WTC11 (cell line): Measurements from ENCODE around the gene LRIT3. TPM values are rescaled to one million over a fixed set of nuclear protein-coding genes. Genes with fewer than 3 reads are reported as not detected.
A peak's percentile ranks its signal among the peaks of the same experiment; 100 is the strongest.

Source experiments
- ATAC-seq: fragments of 200-7000 bp; cut with Tn5 transposase; 2 replicates; pipeline ENCODE4 v1.10.0; 2021; ENCODE audit warnings: mild to moderate bottlenecking, moderate library complexity
- Bru-seq: library from RNA; stranded (reverse); fragments of 400-500 nt; gene quantifications from one replicate; lab custom pipeline; 2021; lab: Mats Ljungman, UMichigan
- CTCF ChIA-PET: fragments of 300-600 bp; sonication (Branson Sonifier 250); formaldehyde crosslinking; loops from one replicate; lab custom pipeline; 2021; ENCODE audit warnings: antibody characterized with exemption; lab: Charles Lee
- POLR2A ChIA-PET: fragments of 350-600 bp; sonication (Branson Sonifier 250); formaldehyde crosslinking; loops from one replicate; lab custom pipeline; 2021; ENCODE audit warnings: antibody characterized with exemption; lab: Charles Lee
- DNase-seq: peaks from one replicate; pipeline ENCODE4 v3.0.0; 2021; ENCODE audit warnings: low spot score
- H3K27ac Mint-ChIP-seq: 2 replicates; pipeline ENCODE4 v1.8.0; 2021; ENCODE audit warnings: mixed read lengths
- H3K27me3 Mint-ChIP-seq: 2 replicates; pipeline ENCODE4 v1.8.0; 2021; ENCODE audit warnings: low read depth, mild to moderate bottlenecking, moderate library complexity, mixed read lengths
- H3K36me3 Mint-ChIP-seq: 2 replicates; pipeline ENCODE4 v1.8.0; 2021; ENCODE audit warnings: mixed read lengths
- H3K4me1 Mint-ChIP-seq: 2 replicates; pipeline ENCODE4 v1.8.0; 2022; ENCODE audit warnings: mixed read lengths
- H3K4me3 Mint-ChIP-seq: 2 replicates; pipeline ENCODE4 v1.8.0; 2021; ENCODE audit warnings: mild to moderate bottlenecking, moderate library complexity, mixed read lengths
- H3K9me3 Mint-ChIP-seq: 2 replicates; pipeline ENCODE4 v1.8.0; 2021; ENCODE audit warnings: mixed read lengths
- CBFB ChIP-seq: sonication (generic); formaldehyde crosslinking; IDR thresholded peaks from 2 replicates; pipeline ENCODE4 v1.8.1; 2022; ENCODE audit warnings: mild to moderate bottlenecking, low read depth, missing genetic modification reagents
- CREM ChIP-seq: sonication (generic); formaldehyde crosslinking; IDR thresholded peaks from 2 replicates; pipeline ENCODE4 v1.8.1; 2022; ENCODE audit warnings: mild to moderate bottlenecking, missing genetic modification reagents, moderate library complexity
- E2F1 ChIP-seq: sonication (generic); formaldehyde crosslinking; IDR thresholded peaks from 2 replicates; pipeline ENCODE4 v1.8.0; 2022; ENCODE audit warnings: mild to moderate bottlenecking, missing genetic modification reagents
- ESRRA ChIP-seq: sonication (generic); formaldehyde crosslinking; IDR thresholded peaks from 2 replicates; pipeline ENCODE4 v1.8.1; 2022; ENCODE audit warnings: mild to moderate bottlenecking, missing genetic modification reagents, borderline replicate concordance
- GRHL2 ChIP-seq: fragments of 250-450 bp; sonication (Bioruptor Pico); IDR thresholded peaks from 2 replicates; pipeline ENCODE4 v1.8.0; 2022; ENCODE audit warnings: mild to moderate bottlenecking, moderate library complexity; ENCODE audit not compliant: insufficient replicate concordance, severe bottlenecking
- GTF2I ChIP-seq: fragments of 250-450 bp; sonication (Bioruptor Pico); conservative IDR thresholded peaks from 2 replicates; pipeline ENCODE4 v1.4.0; 2021; ENCODE audit warnings: mild to moderate bottlenecking
- HMGA2 ChIP-seq: fragments of 250-450 bp; sonication (Bioruptor Pico); IDR thresholded peaks from 2 replicates; pipeline ENCODE4 v1.4.0; 2021; ENCODE audit warnings: mild to moderate bottlenecking, moderate library complexity
- NR2C2 ChIP-seq: sonication (generic); formaldehyde crosslinking; IDR thresholded peaks from 2 replicates; pipeline ENCODE4 v1.8.0; 2022; ENCODE audit warnings: mild to moderate bottlenecking, missing genetic modification reagents
- RORB ChIP-seq: fragments of 250-450 bp; sonication (Bioruptor Pico); IDR thresholded peaks from 2 replicates; pipeline ENCODE4 v1.9.0; 2021; ENCODE audit warnings: mild to moderate bottlenecking
- SMAD3 ChIP-seq: sonication (generic); formaldehyde crosslinking; IDR thresholded peaks from 2 replicates; pipeline ENCODE4 v1.8.0; 2022; ENCODE audit warnings: missing genetic modification reagents, mild to moderate bottlenecking, borderline replicate concordance
- ZNF121 ChIP-seq: sonication (generic); formaldehyde crosslinking; IDR thresholded peaks from 2 replicates; pipeline ENCODE4 v1.8.0; 2023; ENCODE audit warnings: missing genetic modification reagents
- ZNF138 ChIP-seq: sonication (generic); formaldehyde crosslinking; conservative IDR thresholded peaks from 2 replicates; pipeline ENCODE4 v1.8.1; 2022; ENCODE audit warnings: mild to moderate bottlenecking, moderate library complexity, missing genetic modification reagents
- ZNF281 ChIP-seq: sonication (generic); formaldehyde crosslinking; IDR thresholded peaks from 2 replicates; pipeline ENCODE4 v1.8.0; 2023; ENCODE audit warnings: mild to moderate bottlenecking, missing genetic modification reagents
- ZNF416 ChIP-seq: fragments of 250-450 bp; sonication (Bioruptor Pico); IDR thresholded peaks from 2 replicates; pipeline ENCODE4 v1.9.0; 2021; ENCODE audit warnings: mild to moderate bottlenecking, inconsistent platforms
- ZNF423 ChIP-seq: fragments of 250-450 bp; sonication (Bioruptor Pico); IDR thresholded peaks from 2 replicates; pipeline ENCODE4 v2.1.2; 2022; ENCODE audit warnings: mild to moderate bottlenecking, moderate library complexity
- long read RNA-seq, 3 experiments: library from RNA in 1 of 3; library from capped mRNA in 1 of 3; library from polyadenylated mRNA in 1 of 3; unstranded in 2 of 3; stranded (forward) in 1 of 3; transcript quantifications; one replicate each; pipeline ENCODE4 v2.0.0, GENCODE V29; 2021
- total RNA-seq: library from RNA; stranded (reverse); gene quantifications from 3 replicates; pipeline ENCODE4 v1.2.3, GENCODE V29; 2021
- TF ChIP-seq, protein P1 (sequence below): sonication (generic); formaldehyde crosslinking; IDR thresholded peaks from 2 replicates; pipeline ENCODE4 v1.8.1; 2022; ENCODE audit warnings: missing genetic modification reagents, borderline replicate concordance

LRIT3 gene
- total RNA-seq (0.07 to 0.14 TPM (median 0.11 TPM) in 3 replicates), Bru-seq, nascent RNA (percentile 27 among the genes with signal in this experiment)
- long read RNA-seq, experiment 1: 0 reads
- long read RNA-seq, experiment 2: 0 reads
- long read RNA-seq, experiment 3: 0 reads

- DNase-seq: no peak
- Mint-ChIP-seq H3K4me3 (no peak within 1 kb of the TSS), H3K36me3 (no peaks in the 10 kb centered on the region), H3K27ac (no peak within 1 kb of the TSS), H3K4me1 (peaks cover 3% of the 10 kb centered on the region; the same call in 1 of the 2 replicates), H3K9me3 (no peaks in the 10 kb centered on the region), H3K27me3 (no peaks in the 10 kb centered on the region)
- ATAC-seq: no peak
- CTCF ChIA-PET: no interaction called here
- POLR2A ChIA-PET: no interaction called here
- TF ChIP-seq CBFB (CRISPR knock-in tag) (no peak), E2F1 (CRISPR knock-in tag) (no peak), HMGA2 (CRISPR knock-in tag) (no peak), CREM (CRISPR knock-in tag) (no peak)
Observed at GRCh38 chr4:109847896-109848442, at the start of gene LRIT3. Gene LRIT3, plus strand, starts transcription at chr4:109848107. Its CDS starts 95 bp downstream, at chr4:109848202.

DNA sequence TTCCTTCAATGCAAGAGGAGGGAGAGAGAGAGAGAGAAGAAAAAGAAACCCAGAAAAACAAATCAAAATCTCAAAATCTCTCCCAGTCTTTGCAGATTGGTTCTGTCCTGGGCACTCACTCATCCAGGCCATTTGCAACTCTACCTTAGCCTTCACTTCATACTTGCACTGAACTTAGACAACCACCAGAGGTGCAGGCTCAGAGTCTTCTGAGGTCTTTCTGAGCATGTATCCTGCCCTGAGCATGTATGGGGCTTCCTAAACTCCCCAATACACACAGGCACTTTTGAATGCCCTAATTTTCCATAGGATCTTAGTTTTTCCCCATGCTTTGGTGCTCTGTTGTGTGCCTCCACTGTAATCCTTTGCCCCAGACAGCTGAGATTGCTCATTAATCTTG is 49.0 kb upstream of the LRIT3 start:
- no peak for DNase-seq
- H3K4me3 Mint-ChIP-seq: no peak overlapping the region
- CTCF ChIA-PET: no interaction called here
- no peaks in the 10 kb centered on the region for H3K4me1 Mint-ChIP-seq
- no peak overlapping the region for H3K27ac Mint-ChIP-seq
- H3K36me3 Mint-ChIP-seq: no peaks in the 10 kb centered on the region
- TF ChIP-seq GTF2I (CRISPR knock-in tag): no peak
- TF ChIP-seq NR2C2 (CRISPR knock-in tag): no peak
- TF ChIP-seq ZNF138 (CRISPR knock-in tag): no peak
- TF ChIP-seq ZNF416 (CRISPR knock-in tag): no peak
- no peak for TF ChIP-seq SMAD3 (CRISPR knock-in tag)
- TF ChIP-seq ZNF423 (CRISPR knock-in tag): no peak
- no peak for TF ChIP-seq RORB (CRISPR knock-in tag)
- no peak for TF ChIP-seq ZNF121
- TF ChIP-seq GRHL2: no peak
- no peak for TF ChIP-seq ESRRA (CRISPR knock-in tag)
- TF ChIP-seq, protein P1, sequence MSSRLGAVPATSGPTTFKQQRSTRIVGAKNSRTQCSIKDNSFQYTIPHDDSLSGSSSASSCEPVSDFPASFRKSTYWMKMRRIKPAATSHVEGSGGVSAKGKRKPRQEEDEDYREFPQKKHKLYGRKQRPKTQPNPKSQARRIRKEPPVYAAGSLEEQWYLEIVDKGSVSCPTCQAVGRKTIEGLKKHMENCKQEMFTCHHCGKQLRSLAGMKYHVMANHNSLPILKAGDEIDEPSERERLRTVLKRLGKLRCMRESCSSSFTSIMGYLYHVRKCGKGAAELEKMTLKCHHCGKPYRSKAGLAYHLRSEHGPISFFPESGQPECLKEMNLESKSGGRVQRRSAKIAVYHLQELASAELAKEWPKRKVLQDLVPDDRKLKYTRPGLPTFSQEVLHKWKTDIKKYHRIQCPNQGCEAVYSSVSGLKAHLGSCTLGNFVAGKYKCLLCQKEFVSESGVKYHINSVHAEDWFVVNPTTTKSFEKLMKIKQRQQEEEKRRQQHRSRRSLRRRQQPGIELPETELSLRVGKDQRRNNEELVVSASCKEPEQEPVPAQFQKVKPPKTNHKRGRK (CRISPR knock-in tag): no peak
- TF ChIP-seq E2F1 (CRISPR knock-in tag): no peak
- no peak for TF ChIP-seq ZNF281 (CRISPR knock-in tag)
- TF ChIP-seq, all 79 proteins: peak for 0
- Mint-ChIP-seq H3K9me3 (peaks cover 31% of the 10 kb centered on the region), H3K27me3 (no peaks in the 10 kb centered on the region; the same call in 1 of the 2 replicates)
- POLR2A ChIA-PET: no interaction called here
- peak; percentile 86 for ATAC-seq
